B cell (primary cell): ENCODE results near the gene PTPRT.

ENCODE experiments used
- EZH2 ChIP-seq: IDR thresholded peaks from 2 replicates; pipeline ENCODE4 v1.6.1; 2012; ENCODE audit warnings: borderline replicate concordance, low read depth, mild to moderate bottlenecking, moderate library complexity, low read length; ENCODE audit not compliant: insufficient read depth, poor library complexity, severe bottlenecking
- TF ChIP-seq, protein P1 (sequence below): fragments of 200-600 bp; IDR thresholded peaks from one replicate; pipeline ENCODE4 v1.8.0; 2022; ENCODE audit warnings: antibody characterized with exemption, mild to moderate bottlenecking

DNA sequence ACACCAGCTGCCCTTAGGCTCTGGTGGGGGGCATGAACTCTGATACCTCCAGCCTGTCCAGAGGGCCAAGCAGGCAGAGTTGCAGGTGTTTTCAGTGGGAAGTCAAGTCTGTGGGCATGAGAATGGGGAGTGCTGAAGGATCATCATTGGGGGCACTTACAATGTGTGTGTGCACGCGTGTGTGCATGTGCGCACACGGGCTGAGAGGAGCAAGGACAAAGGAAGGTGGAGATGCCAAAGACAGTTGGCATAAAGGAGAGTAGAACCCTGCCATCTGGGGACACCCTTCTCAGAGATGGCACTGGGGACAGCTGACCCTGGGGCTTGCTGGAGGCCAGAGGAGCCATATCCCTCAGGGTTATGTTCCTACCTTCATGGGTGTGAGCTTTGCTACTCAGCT, 1163.1 kb downstream of the PTPRT start:
- TF ChIP-seq, protein P1, sequence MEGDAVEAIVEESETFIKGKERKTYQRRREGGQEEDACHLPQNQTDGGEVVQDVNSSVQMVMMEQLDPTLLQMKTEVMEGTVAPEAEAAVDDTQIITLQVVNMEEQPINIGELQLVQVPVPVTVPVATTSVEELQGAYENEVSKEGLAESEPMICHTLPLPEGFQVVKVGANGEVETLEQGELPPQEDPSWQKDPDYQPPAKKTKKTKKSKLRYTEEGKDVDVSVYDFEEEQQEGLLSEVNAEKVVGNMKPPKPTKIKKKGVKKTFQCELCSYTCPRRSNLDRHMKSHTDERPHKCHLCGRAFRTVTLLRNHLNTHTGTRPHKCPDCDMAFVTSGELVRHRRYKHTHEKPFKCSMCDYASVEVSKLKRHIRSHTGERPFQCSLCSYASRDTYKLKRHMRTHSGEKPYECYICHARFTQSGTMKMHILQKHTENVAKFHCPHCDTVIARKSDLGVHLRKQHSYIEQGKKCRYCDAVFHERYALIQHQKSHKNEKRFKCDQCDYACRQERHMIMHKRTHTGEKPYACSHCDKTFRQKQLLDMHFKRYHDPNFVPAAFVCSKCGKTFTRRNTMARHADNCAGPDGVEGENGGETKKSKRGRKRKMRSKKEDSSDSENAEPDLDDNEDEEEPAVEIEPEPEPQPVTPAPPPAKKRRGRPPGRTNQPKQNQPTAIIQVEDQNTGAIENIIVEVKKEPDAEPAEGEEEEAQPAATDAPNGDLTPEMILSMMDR: no peak
- TF ChIP-seq EZH2: no peak
